H4 (cell line): ENCODE data around the gene GPHN. TPM values are rescaled to one million over a fixed set of nuclear protein-coding genes. Genes with fewer than 3 reads are reported as not detected.

Experiments
- DNase-seq: peaks from one replicate; pipeline ENCODE4 v3.0.0-alpha.2; 2015; ENCODE audit warnings: low spot score
- total RNA-seq: library from RNA; depleted of rRNA; stranded (reverse); fragments of >200 nt; shearing (Covaris generic); gene quantifications from 2 replicates; pipeline ENCODE4 v1.2.3, GENCODE V29; 2014

GPHN gene
- total RNA-seq, 1 experiment from 2014 or later = 11.6 TPM

DNA sequence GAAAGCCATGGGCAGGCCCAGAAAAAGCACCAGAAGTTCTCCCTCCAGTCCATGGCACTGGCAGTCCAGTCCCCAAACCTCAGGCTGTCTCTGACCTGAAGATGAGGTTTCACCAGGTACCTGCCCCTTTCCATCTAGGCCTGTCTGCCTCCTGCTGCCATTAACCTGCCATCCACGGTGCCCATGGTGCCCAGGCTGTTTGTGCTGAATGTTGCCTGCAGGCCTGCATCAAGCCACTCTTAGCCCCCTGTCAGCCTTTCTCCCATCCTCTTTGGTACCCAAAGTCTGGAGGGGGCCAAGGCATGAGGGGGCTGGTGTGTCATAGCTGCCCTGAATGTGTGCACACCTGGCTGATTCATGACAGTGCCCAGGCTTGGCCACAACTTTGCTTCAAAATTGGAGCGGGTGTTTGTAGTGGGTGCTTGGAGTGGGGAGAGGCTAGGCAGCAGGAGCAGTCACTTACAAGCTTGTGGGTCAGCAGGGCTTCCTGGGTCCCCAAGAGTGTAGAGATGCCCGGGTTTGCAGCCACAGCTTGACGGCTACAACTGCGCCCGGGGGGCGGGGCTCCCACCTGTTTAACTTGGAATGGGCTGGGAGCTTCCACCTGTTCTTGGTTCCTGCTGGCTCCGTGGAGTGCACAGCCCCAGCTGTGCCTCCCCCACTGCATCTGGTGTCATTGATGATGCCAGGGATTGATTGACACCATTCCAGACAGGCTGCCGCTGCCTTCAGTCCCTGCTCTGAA, 88.5 kb downstream of the GPHN start:
- no peak for DNase-seq

- DNase-seq = no peak
These were observed 92.5 kb downstream of the GPHN start for GRCh38 chr14:66600416-66600815.

DNA sequence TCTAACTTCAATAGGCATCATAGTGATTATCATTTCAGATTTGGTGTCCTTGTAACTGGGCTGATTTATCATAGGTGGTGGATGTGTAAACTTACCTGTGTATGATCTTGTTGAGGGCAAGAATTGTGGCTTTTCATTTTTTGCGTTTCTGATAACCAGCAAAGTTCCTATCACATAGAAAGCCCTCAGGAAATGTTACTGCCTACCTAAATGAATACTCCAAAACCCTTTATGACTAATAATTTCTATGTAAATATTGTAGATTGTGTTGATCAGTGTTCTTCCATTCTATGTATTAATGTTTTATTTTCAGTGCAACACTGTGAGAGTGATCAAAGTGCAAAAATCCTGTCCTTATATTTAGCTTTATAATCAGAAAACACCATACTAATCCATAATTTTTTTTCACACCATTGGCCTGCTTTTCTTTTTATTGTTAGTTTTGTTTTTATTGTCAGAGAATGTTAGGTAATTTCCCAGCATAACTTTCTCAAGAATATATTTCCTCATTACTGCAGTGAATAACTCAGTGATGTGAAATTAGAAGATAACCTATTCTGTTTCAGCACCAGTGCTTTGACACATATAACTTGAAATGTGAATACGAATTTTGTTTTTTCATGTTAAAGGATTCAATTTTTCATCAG, 94.1 kb downstream of the GPHN start:
- DNase-seq = no peak

GRCh38 chr14:66603945-66604344, 96.0 kb downstream of the GPHN start:
- no peak for DNase-seq

- no peak for DNase-seq
These were observed 98.9 kb downstream of the GPHN start for GRCh38 chr14:66606826-66607225.

DNA sequence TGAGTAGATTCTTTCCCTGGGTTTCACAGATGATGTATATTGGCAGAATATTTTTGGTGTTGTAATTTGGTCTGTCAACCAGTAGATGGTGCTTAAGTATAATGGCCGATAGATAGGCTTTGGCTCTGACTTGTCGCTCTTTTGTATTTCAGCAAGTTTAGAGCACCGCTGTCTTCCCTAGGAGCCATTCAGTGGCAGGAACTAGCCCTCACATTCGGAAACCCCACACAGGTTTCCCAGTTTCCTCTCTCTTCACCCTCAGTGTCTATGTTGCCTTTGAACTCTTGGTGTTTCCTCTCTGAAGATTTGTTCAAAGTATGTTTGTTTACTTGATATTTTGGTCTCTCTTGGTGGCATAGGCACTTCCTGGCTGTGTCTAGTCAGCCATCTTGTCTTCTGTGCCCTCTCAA, 102.2 kb downstream of the GPHN start:
- DNase-seq = peak; percentile 12

GRCh38 chr14:66613344-66613743, 105.4 kb downstream of the GPHN start:
- DNase-seq = no peak

DNA sequence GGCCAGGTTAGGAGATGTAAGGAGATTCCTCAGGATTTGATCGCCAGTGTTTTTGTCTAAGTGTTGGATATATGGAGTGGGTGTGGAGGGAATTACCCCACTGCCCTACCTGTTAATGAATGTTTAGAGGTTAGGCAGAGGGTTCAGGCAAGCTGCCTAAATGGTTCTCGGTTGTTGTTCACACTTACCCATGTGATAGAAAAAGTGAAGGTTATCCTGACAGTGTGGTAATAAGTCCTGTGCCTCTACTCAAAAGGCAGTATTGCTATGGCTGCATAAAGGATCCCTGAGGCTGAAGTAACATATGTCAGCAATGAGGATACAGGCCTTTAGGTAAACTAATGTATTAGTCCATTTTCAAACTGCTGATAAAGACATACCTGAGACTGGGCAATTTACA, 112.0 kb downstream of the GPHN start:
- no peak for DNase-seq

DNA sequence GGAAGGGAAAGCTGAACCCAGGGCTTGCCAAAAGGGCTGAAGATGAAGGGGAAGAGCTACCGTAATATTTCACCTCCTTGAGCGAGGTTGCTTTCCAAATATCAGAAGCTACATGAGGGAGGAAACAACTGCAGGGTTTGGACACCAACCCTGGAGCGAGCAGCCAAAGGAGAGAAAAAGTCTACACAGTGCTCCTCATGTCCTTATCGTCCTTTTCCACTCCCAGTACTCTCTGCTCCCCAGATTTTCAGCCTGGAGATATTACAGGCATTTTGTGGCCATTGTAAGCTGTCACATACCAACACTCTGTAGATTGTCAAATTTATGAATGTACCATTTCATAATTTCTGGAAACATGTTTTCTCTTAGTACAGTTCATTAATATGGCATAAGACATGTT, 115.9 kb downstream of the GPHN start:
- DNase-seq = no peak

- DNase-seq = peak; percentile 59
These were observed 116.5 kb downstream of the GPHN start for GRCh38 chr14:66624336-66624937.

DNA sequence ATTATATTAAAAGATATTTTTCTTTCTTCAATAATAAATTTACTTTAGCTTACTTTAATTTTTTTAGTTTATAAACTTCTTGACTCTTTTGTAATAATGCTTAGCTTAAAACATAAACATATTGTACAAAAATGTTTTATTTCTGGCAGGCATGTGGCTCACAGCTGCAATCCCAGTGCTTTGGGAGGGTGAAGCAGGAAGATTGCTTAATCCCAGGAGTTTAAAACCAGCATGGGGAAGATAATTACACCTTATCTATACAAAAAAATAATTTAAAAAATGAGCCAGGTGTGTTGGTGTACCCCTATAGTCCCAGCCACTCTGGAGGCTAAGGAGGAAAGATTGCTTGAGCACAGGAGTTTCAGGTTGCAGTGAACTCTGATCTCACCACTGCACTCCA, 120.7 kb downstream of the GPHN start:
- no peak for DNase-seq

GRCh38 chr14:66629499-66629898, 121.6 kb downstream of the GPHN start:
- no peak for DNase-seq

- no peak for DNase-seq
These were observed 126.9 kb downstream of the GPHN start for GRCh38 chr14:66634876-66635275.

GRCh38 chr14:66635435-66635834, 127.5 kb downstream of the GPHN start:
- no peak for DNase-seq

DNA sequence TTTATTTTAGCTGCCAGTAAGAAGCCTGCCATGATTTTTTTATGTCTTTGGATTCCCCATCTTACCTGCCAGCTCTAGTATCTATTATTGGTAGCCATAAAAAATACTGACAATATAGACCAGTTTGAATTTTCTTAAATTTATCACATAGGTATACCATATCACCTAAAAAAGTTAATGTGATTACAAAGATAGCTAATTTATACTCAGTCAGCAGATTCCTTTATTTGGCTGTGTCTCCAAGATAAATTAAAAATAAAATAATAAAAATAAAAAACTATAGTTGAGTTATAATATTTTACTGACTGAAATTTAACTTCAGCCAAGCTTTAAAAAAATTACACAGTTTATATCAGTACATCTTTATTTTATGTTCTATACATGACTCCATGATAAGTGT, 128.3 kb downstream of the GPHN start:
- no peak for DNase-seq

GRCh38 chr14:66638689-66639088, 130.7 kb downstream of the GPHN start:
- no peak for DNase-seq

DNA sequence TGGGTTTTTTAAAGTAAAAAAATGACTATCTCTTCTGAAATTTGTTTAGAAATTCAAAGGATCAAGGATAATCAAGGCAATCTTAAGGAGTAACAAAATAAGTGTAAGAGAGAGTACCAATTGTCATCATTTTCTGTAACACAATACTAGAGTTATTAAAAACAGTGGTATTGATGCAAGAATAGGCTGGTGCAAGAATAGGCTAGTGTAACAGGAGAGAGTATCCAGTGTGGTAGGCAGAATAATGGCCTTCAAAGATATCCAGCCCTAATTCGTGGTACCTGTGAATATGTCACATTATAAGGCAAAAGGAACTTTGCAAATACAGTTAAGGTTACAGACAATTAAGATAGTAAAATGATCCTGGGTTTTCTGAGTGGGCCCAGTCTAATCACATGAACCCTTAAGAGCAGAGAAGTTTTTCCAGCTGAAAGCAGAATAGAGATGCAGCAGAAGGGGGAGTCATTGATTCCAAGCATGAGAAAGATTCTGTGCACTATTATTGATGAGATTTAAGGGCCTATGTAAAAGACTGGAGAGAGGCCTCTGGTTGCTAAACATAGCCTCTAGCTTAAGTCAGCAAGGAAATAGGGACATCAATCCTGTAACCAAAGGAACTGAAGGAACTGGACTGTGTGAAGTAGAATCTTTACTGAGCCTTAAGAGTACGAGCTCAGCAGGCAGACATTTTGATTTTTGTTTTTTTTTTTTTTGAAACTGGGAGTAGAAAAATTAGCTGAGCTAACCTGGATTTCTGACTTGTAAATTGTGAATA, 134.1 kb downstream of the GPHN start:
- no peak for DNase-seq

- DNase-seq = no peak
These were observed 135.4 kb downstream of the GPHN start for GRCh38 chr14:66643344-66643743.

GRCh38 chr14:66645716-66646115, 137.8 kb downstream of the GPHN start:
- peak; percentile 22 for DNase-seq

GRCh38 chr14:66649498-66649897, 141.6 kb downstream of the GPHN start:
- DNase-seq = no peak

DNA sequence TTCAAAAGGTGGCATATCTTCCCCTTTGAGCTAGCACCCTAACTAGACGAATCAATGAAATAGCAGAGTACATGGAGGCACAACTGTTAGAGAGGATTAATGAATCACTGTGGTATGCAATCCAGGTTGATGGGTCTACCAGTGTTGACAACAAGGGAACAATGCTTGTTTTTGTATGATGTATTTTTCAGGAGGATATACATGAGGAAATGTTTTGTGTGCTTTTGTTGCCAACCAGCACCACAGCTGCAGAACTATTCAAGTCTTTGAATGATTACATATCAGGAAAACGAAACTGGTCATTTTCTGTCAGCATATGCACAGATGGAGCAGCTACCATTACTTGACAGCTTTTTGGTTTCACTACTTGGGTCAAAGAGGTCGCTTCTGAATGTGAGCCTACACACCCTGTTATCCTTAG, 142.6 kb downstream of the GPHN start:
- DNase-seq = no peak

DNA sequence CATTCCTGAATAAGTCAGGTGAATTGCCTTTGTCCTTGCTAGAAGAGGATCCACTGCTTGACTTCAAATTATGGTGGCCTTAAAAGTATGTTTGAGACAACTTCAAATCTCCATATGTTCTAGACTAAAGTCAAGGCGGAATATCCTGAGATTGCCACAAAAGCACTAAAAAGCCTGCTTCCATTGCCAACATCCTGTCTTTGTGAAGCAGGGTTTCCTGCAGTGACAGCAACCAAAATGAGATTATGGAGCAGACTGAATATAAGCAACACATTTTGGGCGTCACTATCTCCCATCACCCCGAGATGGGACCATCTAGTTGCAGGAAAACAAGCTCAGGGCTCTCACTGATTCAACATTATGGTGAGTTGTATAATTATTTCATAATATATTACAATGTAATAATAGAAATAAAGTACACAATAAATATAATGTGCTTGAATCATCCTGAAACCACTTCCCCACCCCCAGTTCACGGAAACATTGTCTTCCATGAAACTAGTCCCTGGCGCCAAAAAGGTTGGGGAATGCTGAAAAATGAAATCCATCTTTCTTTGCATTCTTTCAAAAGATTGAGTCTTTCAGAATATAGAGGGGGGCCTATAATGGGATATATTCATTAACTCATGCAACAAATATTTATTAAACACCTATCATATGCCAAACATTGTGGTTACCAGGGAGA, 143.7 kb downstream of the GPHN start:
- DNase-seq = no peak
